OCI-LY7 (cell line): ENCODE measurements around the gene ELAVL4.

Experiments
- EZH2phosphoT487 ChIP-seq: fragments of 200-600 bp; sonication (generic); IDR thresholded peaks from 2 replicates; pipeline ENCODE4 v1.6.1; 2018; ENCODE audit warnings: low read depth, borderline replicate concordance, mild to moderate bottlenecking, mixed run types, antibody characterized with exemption, low read length, moderate library complexity, mixed read lengths
- TF ChIP-seq, protein P1 (sequence below): fragments of 200-600 bp; sonication (generic); conservative IDR thresholded peaks from 2 replicates; pipeline ENCODE4 v1.5.1; 2014; ENCODE audit warnings: mild to moderate bottlenecking, antibody characterized with exemption, low read length, moderate library complexity, mixed read lengths

DNA sequence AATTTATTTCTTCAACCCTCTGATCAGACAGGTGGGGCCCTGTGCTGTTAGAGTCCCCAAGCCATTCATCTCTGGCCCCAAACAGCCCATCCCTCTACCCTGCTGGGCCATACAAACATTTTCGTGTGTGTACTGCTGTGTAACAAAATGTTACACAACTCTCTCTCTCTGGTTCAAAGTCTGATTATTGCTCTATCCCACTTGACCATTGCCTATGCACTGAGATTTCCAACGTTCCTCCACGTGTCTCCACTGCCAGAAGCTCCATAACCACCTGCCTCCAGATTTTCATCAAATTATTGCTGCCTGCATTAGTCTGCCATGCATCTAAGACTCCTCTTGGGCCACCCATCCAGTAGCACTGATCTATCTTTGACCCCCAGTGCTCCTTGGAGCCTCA is 104.8 kb downstream of the ELAVL4 start:
- TF ChIP-seq, protein P1, sequence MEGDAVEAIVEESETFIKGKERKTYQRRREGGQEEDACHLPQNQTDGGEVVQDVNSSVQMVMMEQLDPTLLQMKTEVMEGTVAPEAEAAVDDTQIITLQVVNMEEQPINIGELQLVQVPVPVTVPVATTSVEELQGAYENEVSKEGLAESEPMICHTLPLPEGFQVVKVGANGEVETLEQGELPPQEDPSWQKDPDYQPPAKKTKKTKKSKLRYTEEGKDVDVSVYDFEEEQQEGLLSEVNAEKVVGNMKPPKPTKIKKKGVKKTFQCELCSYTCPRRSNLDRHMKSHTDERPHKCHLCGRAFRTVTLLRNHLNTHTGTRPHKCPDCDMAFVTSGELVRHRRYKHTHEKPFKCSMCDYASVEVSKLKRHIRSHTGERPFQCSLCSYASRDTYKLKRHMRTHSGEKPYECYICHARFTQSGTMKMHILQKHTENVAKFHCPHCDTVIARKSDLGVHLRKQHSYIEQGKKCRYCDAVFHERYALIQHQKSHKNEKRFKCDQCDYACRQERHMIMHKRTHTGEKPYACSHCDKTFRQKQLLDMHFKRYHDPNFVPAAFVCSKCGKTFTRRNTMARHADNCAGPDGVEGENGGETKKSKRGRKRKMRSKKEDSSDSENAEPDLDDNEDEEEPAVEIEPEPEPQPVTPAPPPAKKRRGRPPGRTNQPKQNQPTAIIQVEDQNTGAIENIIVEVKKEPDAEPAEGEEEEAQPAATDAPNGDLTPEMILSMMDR = no peak
- TF ChIP-seq EZH2phosphoT487 = no peak
